HEK293 (cell line): Measurements from ENCODE around the gene PRPSAP2.

Experiments used
- FEZF1 ChIP-seq: fragments of 450-650 bp; formaldehyde crosslinking; IDR thresholded peaks from 2 replicates; pipeline ENCODE4 v1.5.1; 2016; ENCODE audit warnings: missing biosample characterization, missing genetic modification characterization
- KLF9 ChIP-seq: fragments of 450-650 bp; formaldehyde crosslinking; IDR thresholded peaks from 2 replicates; pipeline ENCODE4 v1.5.1; 2016; ENCODE audit warnings: missing biosample characterization, missing genetic modification characterization, low read depth
- PBX3 ChIP-seq: sonication (generic); formaldehyde crosslinking; IDR thresholded peaks from 2 replicates; pipeline ENCODE4 v1.8.1; 2022; ENCODE audit warnings: mild to moderate bottlenecking, moderate library complexity, missing genetic modification reagents
- PRDM10 ChIP-seq: fragments of 450-650 bp; formaldehyde crosslinking; IDR thresholded peaks from 2 replicates; pipeline ENCODE4 v1.5.1; 2016; ENCODE audit warnings: missing biosample characterization, missing genetic modification characterization
- PRDM4 ChIP-seq: fragments of 450-650 bp; formaldehyde crosslinking; IDR thresholded peaks from 2 replicates; pipeline ENCODE4 v1.5.1; 2017; ENCODE audit warnings: missing biosample characterization, missing genetic modification characterization
- SP2 ChIP-seq: fragments of 450-650 bp; formaldehyde crosslinking; IDR thresholded peaks from 2 replicates; pipeline ENCODE4 v1.5.1; 2016; ENCODE audit warnings: missing biosample characterization, missing genetic modification characterization
- TCF7L2 ChIP-seq: IDR thresholded peaks from 2 replicates; pipeline ENCODE4 v1.6.1; 2011; ENCODE audit warnings: low read depth, mild to moderate bottlenecking, inconsistent platforms, low read length, moderate library complexity, borderline replicate concordance
- ZBTB10 ChIP-seq: fragments of 450-650 bp; formaldehyde crosslinking; IDR thresholded peaks from 2 replicates; pipeline ENCODE4 v1.5.1; 2016; ENCODE audit warnings: missing biosample characterization, missing genetic modification characterization
- ZBTB11 ChIP-seq: fragments of 450-650 bp; formaldehyde crosslinking; conservative IDR thresholded peaks from 2 replicates; pipeline ENCODE4 v1.5.1; 2016; ENCODE audit warnings: low read depth, missing biosample characterization, missing genetic modification characterization
- ZBTB17 ChIP-seq: fragments of 450-650 bp; formaldehyde crosslinking; IDR thresholded peaks from 2 replicates; pipeline ENCODE4 v1.5.1; 2016; ENCODE audit warnings: missing biosample characterization, missing genetic modification characterization
- ZBTB20 ChIP-seq: fragments of 450-650 bp; formaldehyde crosslinking; IDR thresholded peaks from 2 replicates; pipeline ENCODE4 v1.5.1; 2016; ENCODE audit warnings: missing biosample characterization, missing genetic modification characterization
- ZFP37 ChIP-seq: fragments of 450-650 bp; formaldehyde crosslinking; IDR thresholded peaks from 2 replicates; pipeline ENCODE4 v1.5.1; 2016; ENCODE audit warnings: missing biosample characterization, missing genetic modification characterization
- ZFP41 ChIP-seq: fragments of 450-650 bp; formaldehyde crosslinking; IDR thresholded peaks from 2 replicates; pipeline ENCODE4 v1.5.1; 2016; ENCODE audit warnings: missing biosample characterization, missing genetic modification characterization, borderline replicate concordance
- ZNF155 ChIP-seq: fragments of 450-650 bp; formaldehyde crosslinking; IDR thresholded peaks from 2 replicates; pipeline ENCODE4 v1.5.1; 2016; ENCODE audit warnings: missing biosample characterization, missing genetic modification characterization
- ZNF280C ChIP-seq: fragments of 450-650 bp; formaldehyde crosslinking; IDR thresholded peaks from 2 replicates; pipeline ENCODE4 v1.5.1; 2016; ENCODE audit warnings: missing biosample characterization, missing genetic modification characterization
- ZNF341 ChIP-seq: fragments of 450-650 bp; formaldehyde crosslinking; IDR thresholded peaks from 2 replicates; pipeline ENCODE4; 2016; ENCODE audit warnings: low read depth, missing biosample characterization, missing genetic modification characterization
- ZNF416 ChIP-seq: fragments of 450-650 bp; formaldehyde crosslinking; IDR thresholded peaks from 2 replicates; pipeline ENCODE4 v1.5.1; 2016; ENCODE audit warnings: missing biosample characterization, missing genetic modification characterization
- ZNF510 ChIP-seq: fragments of 450-650 bp; formaldehyde crosslinking; IDR thresholded peaks from 2 replicates; pipeline ENCODE4 v1.5.1; 2018; ENCODE audit warnings: mild to moderate bottlenecking, missing genetic modification characterization, missing biosample characterization; ENCODE audit not compliant: insufficient replicate concordance
- ZNF544 ChIP-seq: fragments of 450-650 bp; formaldehyde crosslinking; IDR thresholded peaks from 2 replicates; pipeline ENCODE4 v1.5.0; 2017; ENCODE audit warnings: missing biosample characterization, missing genetic modification characterization
- ZNF670 ChIP-seq: fragments of 450-650 bp; formaldehyde crosslinking; IDR thresholded peaks from 2 replicates; pipeline ENCODE4 v1.5.1; 2016; ENCODE audit warnings: missing biosample characterization, missing genetic modification characterization, low read depth
- ZNF791 ChIP-seq: fragments of 450-650 bp; formaldehyde crosslinking; IDR thresholded peaks from 2 replicates; pipeline ENCODE4 v1.5.1; 2016; ENCODE audit warnings: missing biosample characterization, missing genetic modification characterization

PRPSAP2 gene

GRCh38 chr17:18966831-18967624 lies 109.1 kb downstream of the PRPSAP2 start (continued):
- TF ChIP-seq ZBTB11 (tag by site-specific recombination) (no peak), ZNF544 (no peak), FEZF1 (no peak), ZFP37 (tag by site-specific recombination) (no peak), PRDM10 (tag by site-specific recombination) (peak; percentile 56), ZNF791 (tag by site-specific recombination) (no peak), PBX3 (CRISPR knock-in tag) (no peak), ZNF670 (tag by site-specific recombination) (no peak), ZBTB10 (tag by site-specific recombination) (no peak), ZFP41 (tag by site-specific recombination) (no peak), ZNF510 (tag by site-specific recombination) (no peak), ZNF280C (tag by site-specific recombination) (no peak), ZNF341 (tag by site-specific recombination) (peak; percentile 75), KLF9 (tag by site-specific recombination) (no peak), ZNF155 (tag by site-specific recombination) (no peak), ZBTB17 (tag by site-specific recombination) (peak; percentile 38; the same call in 1 of the 2 replicates), TCF7L2 (no peak), SP2 (peak; percentile 31; the same call in 1 of the 2 replicates), ZNF416 (tag by site-specific recombination) (no peak), ZBTB20 (tag by site-specific recombination) (peak; percentile 71), PRDM4 (tag by site-specific recombination) (no peak)
